ENCODE measurements around the gene SLC25A13.
"Not testable (repeated sequence)": the region's sequence is repeated elsewhere in the genome, so short reads cannot be mapped to it uniquely, and the experiment has no call there.

SLC25A13 gene, protein sequence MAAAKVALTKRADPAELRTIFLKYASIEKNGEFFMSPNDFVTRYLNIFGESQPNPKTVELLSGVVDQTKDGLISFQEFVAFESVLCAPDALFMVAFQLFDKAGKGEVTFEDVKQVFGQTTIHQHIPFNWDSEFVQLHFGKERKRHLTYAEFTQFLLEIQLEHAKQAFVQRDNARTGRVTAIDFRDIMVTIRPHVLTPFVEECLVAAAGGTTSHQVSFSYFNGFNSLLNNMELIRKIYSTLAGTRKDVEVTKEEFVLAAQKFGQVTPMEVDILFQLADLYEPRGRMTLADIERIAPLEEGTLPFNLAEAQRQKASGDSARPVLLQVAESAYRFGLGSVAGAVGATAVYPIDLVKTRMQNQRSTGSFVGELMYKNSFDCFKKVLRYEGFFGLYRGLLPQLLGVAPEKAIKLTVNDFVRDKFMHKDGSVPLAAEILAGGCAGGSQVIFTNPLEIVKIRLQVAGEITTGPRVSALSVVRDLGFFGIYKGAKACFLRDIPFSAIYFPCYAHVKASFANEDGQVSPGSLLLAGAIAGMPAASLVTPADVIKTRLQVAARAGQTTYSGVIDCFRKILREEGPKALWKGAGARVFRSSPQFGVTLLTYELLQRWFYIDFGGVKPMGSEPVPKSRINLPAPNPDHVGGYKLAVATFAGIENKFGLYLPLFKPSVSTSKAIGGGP

DNA sequence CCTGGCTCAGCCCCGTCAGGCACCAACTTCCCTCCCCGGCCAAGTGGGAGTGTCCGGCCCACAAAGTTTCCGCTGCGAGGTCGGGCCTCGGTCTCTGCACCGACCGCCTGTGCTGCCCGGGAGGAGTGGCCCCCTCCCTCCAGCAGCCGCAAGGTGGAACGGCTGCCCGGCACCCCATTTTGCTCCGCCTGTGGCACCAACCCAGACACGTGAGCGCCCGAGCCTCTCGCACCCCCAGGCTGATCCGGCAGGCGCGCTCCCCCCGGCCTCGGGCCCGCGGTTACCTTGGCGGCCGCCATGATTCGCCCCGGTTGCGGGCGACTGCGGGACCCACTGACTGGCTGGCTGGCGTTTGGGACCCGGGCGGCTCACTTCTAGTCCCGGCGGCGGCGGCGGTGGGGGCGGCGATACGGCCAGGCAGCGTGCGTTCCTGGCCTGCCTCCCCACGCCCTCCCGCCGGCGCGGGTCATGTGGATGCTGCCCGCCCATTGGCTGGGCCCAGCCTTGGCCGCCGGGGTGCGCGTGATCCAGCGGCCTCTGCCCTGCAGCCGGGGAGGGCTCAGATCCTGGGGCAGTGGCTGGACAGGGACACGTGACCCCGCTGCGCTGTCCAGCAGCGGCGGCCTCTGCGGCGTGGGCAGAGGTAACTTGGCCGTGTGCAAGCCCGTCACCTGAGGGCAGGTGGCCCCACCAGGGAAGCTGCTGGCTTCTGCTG lies at the start of gene SLC25A13:
SLC25A13 (minus strand) TSS at position 441 of the 715 bp plus-strand sequence; CDS start at position 299, 142 bp downstream.
- DNase-seq: peak; percentile 99

DNA sequence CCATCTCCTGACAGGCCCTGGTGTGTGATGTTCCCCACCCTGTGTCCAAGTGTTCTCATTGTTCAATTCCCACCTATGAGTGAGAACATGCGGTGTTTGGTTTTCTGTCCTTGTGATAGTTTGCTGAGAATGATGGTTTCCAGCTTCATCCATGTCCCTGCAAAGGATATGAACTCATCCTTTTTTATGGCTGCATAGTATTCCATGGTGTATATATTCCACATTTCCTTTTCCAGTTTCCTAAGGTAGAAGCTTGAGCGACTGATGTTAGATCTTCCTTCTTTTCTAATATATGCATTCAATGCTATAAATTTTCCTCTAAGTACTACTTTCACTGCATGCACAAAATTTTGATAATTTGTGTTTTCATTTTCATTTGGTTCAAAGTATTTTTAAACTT lies 44.0 kb upstream of the SLC25A13 start:
- not testable (repeated sequence) for DNase-seq

DNA sequence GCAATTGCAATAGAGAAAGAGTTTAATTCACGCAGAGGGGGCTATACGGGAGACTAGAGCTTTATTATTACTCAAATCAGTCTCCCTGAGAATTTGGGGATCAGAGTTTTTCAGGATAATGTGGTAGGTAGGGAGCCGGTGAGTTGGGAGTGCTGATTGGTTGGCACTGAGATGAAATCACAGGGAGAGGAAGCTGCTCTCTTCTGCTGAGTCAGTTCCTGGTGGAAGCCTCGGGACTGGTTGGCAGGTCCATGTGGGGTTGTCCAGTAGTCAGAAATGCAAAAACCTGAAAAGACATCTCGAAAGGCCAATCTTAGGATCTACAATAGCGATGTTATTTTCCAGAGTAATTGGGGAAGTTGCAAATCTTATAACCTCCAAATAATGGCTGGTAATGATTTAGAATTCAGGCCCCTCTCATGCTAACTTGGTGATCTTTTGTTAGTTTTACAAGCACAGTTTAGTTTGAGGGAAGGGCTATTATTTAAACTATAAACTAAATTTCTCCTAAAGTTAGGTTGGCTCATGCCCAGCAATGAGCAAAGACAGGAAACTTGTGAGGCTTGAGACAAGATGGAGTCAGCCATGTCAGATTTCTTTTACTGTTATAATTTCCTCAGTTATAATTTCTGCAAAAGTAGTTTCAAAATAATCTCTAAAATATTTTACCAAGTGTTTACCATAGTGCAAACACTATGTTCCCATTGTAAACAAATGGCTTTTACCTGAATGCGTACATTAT lies 39.4 kb upstream of the SLC25A13 start:
- DNase-seq: peak; percentile 36

DNA sequence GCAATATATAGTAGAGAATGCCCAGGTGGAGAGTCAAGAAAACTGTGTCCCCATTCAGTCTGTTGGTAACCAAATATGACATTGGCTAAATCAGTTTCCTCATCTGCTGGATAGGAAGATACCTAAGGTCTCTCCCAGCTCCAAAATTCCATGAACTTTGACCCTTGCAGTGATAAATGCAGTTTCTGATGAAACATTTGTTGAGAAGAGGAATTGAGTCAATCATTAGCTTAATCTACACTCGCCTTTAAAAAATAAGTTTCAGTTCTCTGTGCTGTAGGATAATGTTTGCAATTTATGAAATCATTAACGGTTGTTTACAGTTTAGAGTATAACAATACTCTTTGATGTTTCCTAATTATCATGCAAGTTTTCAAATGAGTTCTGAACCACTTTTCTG lies 38.0 kb upstream of the SLC25A13 start:
- no peak for DNase-seq

DNA sequence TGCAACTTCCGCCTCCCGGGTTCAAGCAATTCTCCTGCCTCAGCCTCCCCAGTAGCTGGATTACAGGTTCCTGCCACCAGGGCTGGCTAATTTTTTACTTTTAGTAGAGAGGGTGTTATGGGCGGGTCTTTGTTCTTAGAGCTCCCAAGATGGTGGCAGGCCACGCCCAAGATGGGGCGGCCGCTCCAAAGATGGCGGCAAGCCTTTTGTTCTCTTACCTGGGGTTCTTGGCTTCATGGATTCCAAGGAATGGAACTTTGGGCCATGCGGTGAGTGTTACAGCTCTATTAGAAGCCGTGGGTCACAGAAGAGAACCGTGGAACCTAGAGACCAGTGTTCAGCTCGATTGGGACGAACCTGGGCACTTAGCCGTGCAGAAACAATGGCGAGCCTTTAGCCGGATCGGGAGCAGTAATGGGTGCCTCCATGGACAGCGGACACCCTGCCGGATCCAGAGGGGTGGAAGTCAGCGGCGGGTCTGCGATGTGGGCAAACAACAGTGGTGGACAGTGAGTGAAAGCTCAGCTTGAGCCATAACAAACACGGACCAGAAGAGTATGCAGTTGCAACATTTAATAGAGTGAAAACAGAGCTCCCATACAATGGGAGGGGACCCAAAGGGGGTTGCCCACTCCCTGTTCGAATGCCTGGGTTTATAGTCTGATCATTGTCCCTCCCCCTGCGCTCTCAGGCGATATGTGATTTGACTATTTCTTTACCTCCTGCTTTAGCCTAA lies 36.5 kb upstream of the SLC25A13 start:
- DNase-seq: not testable (repeated sequence)

GRCh38 chr7:96355990-96356506 lies 34.1 kb upstream of the SLC25A13 start:
- no peak for DNase-seq

- DNase-seq: no peak
Measured at GRCh38 chr7:96354881-96355280, 33.0 kb upstream of the SLC25A13 start.

- DNase-seq: no peak
Measured at GRCh38 chr7:96349572-96349971, 27.7 kb upstream of the SLC25A13 start.

- DNase-seq: no peak
Measured at GRCh38 chr7:96347471-96347870, 25.6 kb upstream of the SLC25A13 start.

DNA sequence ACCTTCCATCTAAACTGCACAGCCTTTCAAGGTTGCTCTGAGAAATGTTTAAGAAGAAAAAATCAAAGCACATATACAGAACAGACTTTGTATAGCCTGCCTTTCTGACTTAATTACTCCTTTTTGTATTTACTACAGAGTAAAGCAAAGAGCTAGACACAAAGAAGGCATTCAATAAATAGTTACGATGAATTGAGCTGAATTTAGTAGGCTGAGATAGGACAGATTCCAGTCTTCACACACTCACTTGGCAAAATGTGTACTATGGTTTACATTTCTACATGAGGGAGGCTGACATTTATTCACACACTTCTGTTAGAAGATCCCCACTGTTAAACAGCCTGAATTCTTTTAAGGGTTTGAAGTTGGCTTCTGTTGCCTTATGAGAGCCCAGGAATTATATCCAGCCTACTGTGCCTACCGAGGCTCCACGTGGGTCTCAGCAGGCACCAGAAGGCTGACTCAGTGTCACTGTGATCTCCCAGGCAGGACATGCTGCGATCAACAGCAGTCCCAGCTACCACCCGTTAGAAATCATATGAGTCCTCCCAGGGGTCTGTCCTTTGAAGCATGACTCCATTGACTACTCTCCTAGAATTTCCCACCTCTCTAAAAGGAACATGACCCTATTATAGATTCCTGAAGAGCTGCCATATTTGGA lies 24.5 kb upstream of the SLC25A13 start:
- no peak for DNase-seq

DNA sequence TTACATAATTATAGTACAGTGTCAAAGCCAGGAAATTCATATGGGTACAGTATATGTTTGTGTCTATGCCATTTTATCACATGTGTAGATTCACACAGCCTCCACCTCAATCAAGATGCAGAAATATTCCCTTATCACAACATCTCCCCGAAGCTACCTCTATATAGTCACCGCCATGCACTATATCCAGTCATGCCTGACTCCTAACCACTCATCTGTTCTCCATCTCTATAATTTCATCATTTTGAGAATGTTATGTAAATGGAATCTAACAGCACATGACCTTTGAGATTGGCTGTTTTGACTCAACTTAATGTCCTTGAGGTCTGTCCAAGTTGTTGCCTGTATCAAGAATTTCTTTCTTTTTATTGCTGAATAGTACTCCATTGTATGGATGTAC lies 22.3 kb upstream of the SLC25A13 start:
- DNase-seq: no peak

- DNase-seq: no peak
Measured at GRCh38 chr7:96342049-96342448, 20.2 kb upstream of the SLC25A13 start.

DNA sequence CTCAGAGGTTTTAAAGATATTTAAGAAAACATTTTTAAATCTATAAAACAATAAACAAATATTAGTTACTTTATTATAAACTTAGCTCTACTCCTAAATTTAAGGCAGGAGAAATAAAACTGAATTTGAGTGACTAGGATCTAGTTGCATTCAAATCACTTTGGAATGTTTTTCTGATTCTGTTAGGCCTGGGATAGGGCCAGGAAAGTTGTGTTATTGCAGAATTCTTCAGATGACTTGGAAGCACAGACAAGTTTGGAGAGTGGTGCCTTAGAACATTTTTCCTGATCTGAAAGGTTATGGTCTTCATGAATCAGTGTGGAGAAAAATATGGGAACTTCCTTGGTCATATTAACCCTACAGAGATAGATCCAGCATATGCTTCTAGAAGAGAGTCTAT lies 15.6 kb upstream of the SLC25A13 start:
- no peak for DNase-seq

- DNase-seq: no peak
Measured at GRCh38 chr7:96332325-96332724, 10.4 kb upstream of the SLC25A13 start.

DNA sequence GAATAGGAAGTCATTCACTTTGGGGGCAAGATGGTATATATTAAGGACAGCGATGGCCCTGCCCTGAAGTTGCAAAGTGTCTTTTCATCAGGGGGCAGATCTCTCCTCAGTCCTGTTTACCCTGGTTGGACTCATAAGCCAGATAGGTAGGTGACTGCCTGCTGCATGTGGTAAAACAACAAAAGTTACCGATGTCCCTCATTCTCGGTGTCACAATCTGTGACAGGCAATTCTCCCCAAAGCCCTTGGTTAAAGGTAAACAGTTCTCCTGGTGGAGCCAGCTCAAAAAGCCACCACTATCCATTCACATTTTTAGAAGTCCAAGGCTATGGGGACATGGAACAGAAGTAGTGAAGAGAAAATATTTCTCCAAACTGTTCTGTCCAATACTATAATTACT lies 9.9 kb upstream of the SLC25A13 start:
- DNase-seq: no peak

DNA sequence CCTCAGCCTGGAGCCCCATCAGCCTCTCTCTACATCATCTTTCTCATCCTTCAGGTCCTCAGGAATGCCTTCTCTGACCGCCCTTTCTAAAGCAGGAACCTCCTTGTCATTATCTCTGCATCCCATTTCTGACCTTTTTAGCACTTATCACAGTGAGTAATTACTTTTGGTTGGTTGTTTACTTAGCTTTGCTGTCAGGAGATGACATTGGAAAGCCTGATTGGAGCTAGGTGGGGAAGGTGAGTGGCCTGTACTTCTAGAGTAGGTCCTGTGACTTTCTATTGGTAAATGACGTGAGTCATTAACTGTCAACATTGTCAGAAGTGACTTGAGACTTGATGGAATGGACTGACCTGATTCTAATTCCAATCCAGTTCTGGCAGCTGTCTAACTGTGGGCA lies 9.3 kb upstream of the SLC25A13 start:
- DNase-seq: no peak

DNA sequence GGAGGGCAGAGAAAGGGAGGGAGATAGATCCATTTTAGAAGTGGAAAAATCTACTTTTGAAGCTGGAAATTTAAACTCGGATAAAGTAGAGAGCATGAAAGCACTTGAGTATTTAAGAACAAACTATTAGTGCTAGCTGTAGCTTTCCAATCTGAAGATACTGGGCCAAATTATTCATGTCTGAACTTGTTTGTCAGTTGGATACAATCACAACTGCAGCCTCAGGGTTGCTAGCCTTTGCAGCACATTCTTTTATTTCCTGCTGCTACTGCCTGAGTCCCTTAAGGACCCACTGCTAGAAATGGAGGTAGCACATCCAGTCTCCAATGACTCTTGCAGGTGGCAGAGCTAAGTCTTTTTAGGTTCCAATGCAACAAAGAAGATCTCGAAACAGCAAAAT lies 8.3 kb upstream of the SLC25A13 start:
- no peak for DNase-seq

DNA sequence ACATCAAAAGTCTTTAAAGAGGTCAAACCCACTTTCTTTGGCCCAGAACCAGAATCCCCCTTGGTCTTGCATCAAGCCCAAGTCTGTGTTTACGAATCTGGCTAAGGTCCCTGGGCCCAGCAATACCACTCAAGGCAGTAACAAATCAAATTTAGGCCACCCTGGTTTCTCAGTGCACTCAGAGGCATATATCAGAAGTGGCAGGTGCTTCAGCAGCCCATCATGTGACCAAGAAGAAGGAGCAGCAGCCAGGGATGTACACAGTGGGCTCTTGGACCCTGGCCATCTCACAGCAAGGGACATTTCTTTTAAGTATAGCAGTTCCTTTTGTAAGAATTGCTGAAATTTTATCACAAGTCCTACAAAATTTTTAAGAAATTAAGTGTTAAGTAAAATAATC lies 7.3 kb upstream of the SLC25A13 start:
- no peak for DNase-seq

- no peak for DNase-seq
Measured at GRCh38 chr7:96328016-96328415, 6.1 kb upstream of the SLC25A13 start.

- no peak for DNase-seq
Measured at GRCh38 chr7:96327429-96327828, 5.5 kb upstream of the SLC25A13 start.

- peak; percentile 84 for DNase-seq
Measured at GRCh38 chr7:96326752-96327151, 4.9 kb upstream of the SLC25A13 start.
